ENCODE data around the gene PJVK. TPM values are rescaled to one million over a fixed set of nuclear protein-coding genes. Genes with fewer than 3 reads are reported as not detected.

Gene PJVK
- total and polyA plus RNA-seq, 2 experiments from 2014 or later, result 1.6 to 2.1 TPM

DNA sequence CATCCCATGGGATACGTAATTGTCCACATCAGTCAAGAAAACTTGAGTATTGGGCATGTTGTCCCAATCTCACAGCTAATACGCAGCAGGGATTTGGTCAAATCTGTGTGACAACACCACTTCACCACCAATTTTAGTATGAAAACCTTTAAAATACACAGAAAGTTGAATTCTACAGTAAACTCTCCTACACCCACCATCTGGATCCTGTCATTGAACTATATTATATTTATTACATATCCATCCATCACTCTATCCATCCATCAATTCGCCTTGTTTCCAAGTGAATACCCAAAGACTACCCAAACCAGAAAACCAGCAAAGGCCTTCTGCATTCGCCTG lies 28.1 kb downstream of the PJVK start:
- 0 out of 2 replicates have a peak, but pooled peaks cover 8% of the 10 kb centered on the region for H3K27me3 ChIP-seq (ENCODE audit: insufficient read depth)
- H3K79me2 ChIP-seq (replicated peaks; ENCODE audit: insufficient read depth), result peaks cover 31% of the 10 kb centered on the region
- Mint-ChIP-seq H3K4me3 (peak overlapping the region; percentile 90), H3K27me3 (ENCODE audit: insufficient read depth, low read depth, poor library complexity) (peaks cover 2% of the 10 kb centered on the region), H3K9me3 (no peaks in the 10 kb centered on the region; the same call in 2 of the 3 replicates), H3K27ac (no peak overlapping the region; the same call in 1 of the 2 replicates), H3K36me3 (ENCODE audit: low read depth) (no peaks in the 10 kb centered on the region; the same call in 2 of the 3 replicates), H3K4me1 (peaks cover 27% of the 10 kb centered on the region)
- no peaks in the 10 kb centered on the region for H3K36me3 ChIP-seq (ENCODE audit: insufficient read depth)
- TF ChIP-seq JUNB (IDR thresholded peaks at IDR 0.05; ENCODE audit: unreplicated experiment) (no peak), STAT1 (IDR thresholded peaks at IDR 0.05; ENCODE audit: unreplicated experiment) (no peak)
- TF ChIP-seq, protein P1, sequence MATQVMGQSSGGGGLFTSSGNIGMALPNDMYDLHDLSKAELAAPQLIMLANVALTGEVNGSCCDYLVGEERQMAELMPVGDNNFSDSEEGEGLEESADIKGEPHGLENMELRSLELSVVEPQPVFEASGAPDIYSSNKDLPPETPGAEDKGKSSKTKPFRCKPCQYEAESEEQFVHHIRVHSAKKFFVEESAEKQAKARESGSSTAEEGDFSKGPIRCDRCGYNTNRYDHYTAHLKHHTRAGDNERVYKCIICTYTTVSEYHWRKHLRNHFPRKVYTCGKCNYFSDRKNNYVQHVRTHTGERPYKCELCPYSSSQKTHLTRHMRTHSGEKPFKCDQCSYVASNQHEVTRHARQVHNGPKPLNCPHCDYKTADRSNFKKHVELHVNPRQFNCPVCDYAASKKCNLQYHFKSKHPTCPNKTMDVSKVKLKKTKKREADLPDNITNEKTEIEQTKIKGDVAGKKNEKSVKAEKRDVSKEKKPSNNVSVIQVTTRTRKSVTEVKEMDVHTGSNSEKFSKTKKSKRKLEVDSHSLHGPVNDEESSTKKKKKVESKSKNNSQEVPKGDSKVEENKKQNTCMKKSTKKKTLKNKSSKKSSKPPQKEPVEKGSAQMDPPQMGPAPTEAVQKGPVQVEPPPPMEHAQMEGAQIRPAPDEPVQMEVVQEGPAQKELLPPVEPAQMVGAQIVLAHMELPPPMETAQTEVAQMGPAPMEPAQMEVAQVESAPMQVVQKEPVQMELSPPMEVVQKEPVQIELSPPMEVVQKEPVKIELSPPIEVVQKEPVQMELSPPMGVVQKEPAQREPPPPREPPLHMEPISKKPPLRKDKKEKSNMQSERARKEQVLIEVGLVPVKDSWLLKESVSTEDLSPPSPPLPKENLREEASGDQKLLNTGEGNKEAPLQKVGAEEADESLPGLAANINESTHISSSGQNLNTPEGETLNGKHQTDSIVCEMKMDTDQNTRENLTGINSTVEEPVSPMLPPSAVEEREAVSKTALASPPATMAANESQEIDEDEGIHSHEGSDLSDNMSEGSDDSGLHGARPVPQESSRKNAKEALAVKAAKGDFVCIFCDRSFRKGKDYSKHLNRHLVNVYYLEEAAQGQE (IDR thresholded peaks at IDR 0.05; ENCODE audit: unreplicated experiment), result no peak
- DNase-seq (ENCODE audit: low spot score) (peak; percentile 12), ATAC-seq (no peak)
- H2AFZ ChIP-seq, result no peak overlapping the region
- H3K4me3 ChIP-seq, result peak overlapping the region; percentile 95
- H3K4me2 ChIP-seq, result peak overlapping the region; percentile 97
- H3F3A ChIP-seq (replicated peaks; ENCODE audit: low read depth), result peaks cover 2% of the 10 kb centered on the region; the same call in 1 of the 2 replicates
- H4K20me1 ChIP-seq (replicated peaks; ENCODE audit: insufficient read depth), result no peaks in the 10 kb centered on the region; the same call in 1 of the 2 replicates
- no peaks in the 10 kb centered on the region for H3K9me2 ChIP-seq (ENCODE audit: insufficient read depth)
- H3K27ac ChIP-seq (ENCODE audit: low read depth), result 0 out of 2 replicates have a peak overlapping the region, but pooled peaks have one; percentile 23
- peaks cover 16% of the 10 kb centered on the region; the same call in 1 of the 2 replicates for H3K4me1 ChIP-seq (ENCODE audit: insufficient read depth)

GRCh38 chr2:178479758-178480226 lies 28.6 kb downstream of the PJVK start:
- Mint-ChIP-seq H3K4me3 (peak overlapping the region; percentile 90), H3K27ac (no peak overlapping the region), H3K4me1 (peaks cover 27% of the 10 kb centered on the region), H3K36me3 (ENCODE audit: low read depth) (no peaks in the 10 kb centered on the region; the same call in 2 of the 3 replicates), H3K9me3 (no peaks in the 10 kb centered on the region; the same call in 2 of the 3 replicates), H3K27me3 (ENCODE audit: insufficient read depth, low read depth, poor library complexity) (peaks cover 2% of the 10 kb centered on the region)
- H3K9me2 ChIP-seq (ENCODE audit: insufficient read depth), result no peaks in the 10 kb centered on the region
- peaks cover 3% of the 10 kb centered on the region; the same call in 1 of the 2 replicates for H4K20me1 ChIP-seq (replicated peaks; ENCODE audit: insufficient read depth)
- DNase-seq (ENCODE audit: low spot score) (no peak), ATAC-seq (no peak)
- peaks cover 31% of the 10 kb centered on the region for H3K79me2 ChIP-seq (replicated peaks; ENCODE audit: insufficient read depth)
- 0 out of 2 replicates have a peak overlapping the region, but pooled peaks have one; percentile 33 for H3K27ac ChIP-seq (ENCODE audit: low read depth)
- peak overlapping the region; percentile 95 for H3K4me3 ChIP-seq
- H3K27me3 ChIP-seq (ENCODE audit: insufficient read depth), result 0 out of 2 replicates have a peak, but pooled peaks cover 8% of the 10 kb centered on the region
- H3F3A ChIP-seq (replicated peaks; ENCODE audit: low read depth), result peaks cover 2% of the 10 kb centered on the region; the same call in 1 of the 2 replicates
- peaks cover 16% of the 10 kb centered on the region; the same call in 1 of the 2 replicates for H3K4me1 ChIP-seq (ENCODE audit: insufficient read depth)
- no peaks in the 10 kb centered on the region for H3K36me3 ChIP-seq (ENCODE audit: insufficient read depth)
- H2AFZ ChIP-seq, result peak overlapping the region; percentile 60
- H3K4me2 ChIP-seq, result peak overlapping the region; percentile 97
- no peak for TF ChIP-seq CREB1 (CRISPR knock-in tag; IDR thresholded peaks at IDR 0.05; ENCODE audit: low read depth)
- TF ChIP-seq ZNF331 (CRISPR knock-in tag; IDR thresholded peaks at IDR 0.05; ENCODE audit: low read depth), result no peak
- TF ChIP-seq NANOG (IDR thresholded peaks at IDR 0.05; ENCODE audit: borderline replicate concordance), result no peak
- TF ChIP-seq STAT1 (IDR thresholded peaks at IDR 0.05; ENCODE audit: unreplicated experiment), result no peak
- TF ChIP-seq, protein P1 (IDR thresholded peaks at IDR 0.05; ENCODE audit: unreplicated experiment), result no peak
- TF ChIP-seq, protein P2, sequence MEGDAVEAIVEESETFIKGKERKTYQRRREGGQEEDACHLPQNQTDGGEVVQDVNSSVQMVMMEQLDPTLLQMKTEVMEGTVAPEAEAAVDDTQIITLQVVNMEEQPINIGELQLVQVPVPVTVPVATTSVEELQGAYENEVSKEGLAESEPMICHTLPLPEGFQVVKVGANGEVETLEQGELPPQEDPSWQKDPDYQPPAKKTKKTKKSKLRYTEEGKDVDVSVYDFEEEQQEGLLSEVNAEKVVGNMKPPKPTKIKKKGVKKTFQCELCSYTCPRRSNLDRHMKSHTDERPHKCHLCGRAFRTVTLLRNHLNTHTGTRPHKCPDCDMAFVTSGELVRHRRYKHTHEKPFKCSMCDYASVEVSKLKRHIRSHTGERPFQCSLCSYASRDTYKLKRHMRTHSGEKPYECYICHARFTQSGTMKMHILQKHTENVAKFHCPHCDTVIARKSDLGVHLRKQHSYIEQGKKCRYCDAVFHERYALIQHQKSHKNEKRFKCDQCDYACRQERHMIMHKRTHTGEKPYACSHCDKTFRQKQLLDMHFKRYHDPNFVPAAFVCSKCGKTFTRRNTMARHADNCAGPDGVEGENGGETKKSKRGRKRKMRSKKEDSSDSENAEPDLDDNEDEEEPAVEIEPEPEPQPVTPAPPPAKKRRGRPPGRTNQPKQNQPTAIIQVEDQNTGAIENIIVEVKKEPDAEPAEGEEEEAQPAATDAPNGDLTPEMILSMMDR (conservative IDR thresholded peaks at IDR 0.05; ENCODE audit: low read depth in 2 of 2), result no peak
- TF ChIP-seq JUNB (IDR thresholded peaks at IDR 0.05; ENCODE audit: unreplicated experiment), result no peak
- no peak for TF ChIP-seq ETS1 (IDR thresholded peaks at IDR 0.05)
- no peak for TF ChIP-seq EZH2phosphoT487 (IDR thresholded peaks at IDR 0.05; ENCODE audit: unreplicated experiment)
- no peak for TF ChIP-seq ZNF114 (CRISPR knock-in tag; IDR thresholded peaks at IDR 0.05)
- no peak for TF ChIP-seq EZH2 (IDR thresholded peaks at IDR 0.05; ENCODE audit: low read depth, unreplicated experiment)
- TF ChIP-seq POLR2AphosphoS5 (IDR thresholded peaks at IDR 0.05; ENCODE audit: low read depth), result no peak

Measured in GM23338 (cell line).